Measurements from ENCODE around the gene MBOAT1. TPM values are rescaled to one million over a fixed set of nuclear protein-coding genes. Genes with fewer than 3 reads are reported as not detected.

Gene MBOAT1
- total and polyA plus RNA-seq, 3 experiments from 2014 or later, result 3.2 to 12.5 (median 11.6) TPM

DNA sequence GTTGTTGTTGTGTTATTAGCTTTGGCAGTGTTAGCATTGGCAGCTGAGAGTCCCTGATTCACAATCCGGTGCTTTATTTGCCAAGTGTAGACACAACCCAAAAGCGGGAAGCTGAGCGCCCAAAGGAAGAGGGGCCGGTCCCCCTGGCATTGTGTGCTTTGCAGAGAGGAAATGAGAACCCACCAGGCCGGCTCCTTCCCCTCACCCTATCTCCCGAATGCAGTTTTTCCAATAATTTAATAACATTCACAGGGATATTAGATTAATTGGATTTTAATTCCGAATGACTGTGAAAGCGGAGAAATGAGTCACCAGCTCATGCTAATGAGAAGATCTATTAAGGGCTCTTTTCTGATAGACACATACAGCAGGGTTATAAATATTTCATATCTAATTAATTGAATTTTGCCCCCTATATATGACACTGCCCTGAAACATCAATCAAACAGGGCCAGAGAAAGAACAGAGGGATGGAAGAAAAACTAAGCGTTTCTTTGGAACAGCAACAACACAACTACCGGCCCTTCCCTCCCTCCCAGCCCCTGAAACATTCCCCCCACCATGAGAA, 143.8 kb downstream of the MBOAT1 start:
- H3K27me3 ChIP-seq (ENCODE audit: insufficient read depth, low read length, poor library complexity, severe bottlenecking), result no peaks in the 10 kb centered on the region
- H3K4me3 ChIP-seq (ENCODE audit: low read length), result no peak overlapping the region
- no peaks in the 10 kb centered on the region for H3K9me3 ChIP-seq (ENCODE audit: low read length)
- Mint-ChIP-seq H3K36me3 (peaks cover 0 to 28% (median 4%) of the 10 kb centered on the region in 3 donors), H3K27me3 (peaks cover 4 to 15% of the 10 kb centered on the region in 2 donors), H3K4me1 (no peaks in the 10 kb centered on the region), H3K9me3 (peaks cover 0 to 8% (median 3%) of the 10 kb centered on the region in 5 donors), H3K27ac (no peak overlapping the region), H3K4me3 (no peak overlapping the region)
- DNase-seq, result no peak
- H3K4me1 ChIP-seq (ENCODE audit: insufficient read depth, low read length), result no peaks in the 10 kb centered on the region
- POLR2A ChIA-PET, result no interaction called here
- CTCF ChIA-PET, result no interaction called here
- H3K27ac ChIP-seq (ENCODE audit: low read depth, low read length), result no peak overlapping the region
- no peaks in the 10 kb centered on the region for H3K36me3 ChIP-seq (ENCODE audit: insufficient read depth, low read length)

DNA sequence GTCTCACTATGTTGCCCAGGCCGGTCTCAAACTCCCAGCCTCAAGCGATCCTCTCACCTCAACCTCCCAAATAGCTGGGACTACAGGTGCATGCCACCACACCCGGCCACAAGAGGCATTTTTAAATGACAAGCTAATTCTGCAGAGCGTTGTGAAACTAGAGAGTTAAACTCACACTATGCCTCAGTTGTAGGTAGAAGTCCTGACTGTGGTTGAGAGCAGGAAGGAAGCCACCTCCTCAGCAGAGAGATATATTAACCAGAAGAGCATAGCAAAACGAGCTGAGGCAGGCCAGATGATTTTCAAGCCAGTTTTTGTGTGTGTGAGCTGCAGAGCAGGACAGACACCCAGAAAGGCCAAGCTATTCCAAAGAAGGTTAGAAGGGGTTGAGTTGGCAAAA, 150.3 kb downstream of the MBOAT1 start:
- Histone ChIP-seq H3K4me1 (ENCODE audit: insufficient read depth, low read length) (no peaks in the 10 kb centered on the region), H3K27ac (ENCODE audit: low read depth, low read length) (no peak overlapping the region), H3K27me3 (ENCODE audit: insufficient read depth, low read length, poor library complexity, severe bottlenecking) (no peaks in the 10 kb centered on the region), H3K4me3 (ENCODE audit: low read length) (no peak overlapping the region), H3K9me3 (ENCODE audit: low read length) (no peaks in the 10 kb centered on the region), H3K36me3 (ENCODE audit: insufficient read depth, low read length) (no peaks in the 10 kb centered on the region)
- H3K27me3 Mint-ChIP-seq, result peaks cover 0 to 2% of the 10 kb centered on the region in 2 donors
- no peaks in the 10 kb centered on the region for H3K36me3 Mint-ChIP-seq
- CTCF ChIA-PET, result interaction anchor here (1.0 kb wide), 1 partner anchor 72 kb away, joined by 3 read pairs; no protein-coding TSS in a partner anchor
- H3K27ac Mint-ChIP-seq, result peak overlapping the region in 6 of 8 donors; percentile 1 to 82 (median 44)
- peak overlapping the region in 4 of 7 donors; percentile 9 to 52 (median 27) for H3K4me3 Mint-ChIP-seq
- peaks cover 0 to 5% (median 0%) of the 10 kb centered on the region in 5 donors for H3K9me3 Mint-ChIP-seq
- POLR2A ChIA-PET, result no interaction called here
- H3K4me1 Mint-ChIP-seq, result peaks cover 9 to 17% (median 14%) of the 10 kb centered on the region in 3 donors
- no peak for DNase-seq

- Mint-ChIP-seq H3K9me3 (peaks cover 0 to 5% (median 0%) of the 10 kb centered on the region in 5 donors), H3K27me3 (no peaks in the 10 kb centered on the region), H3K4me1 (peaks cover 9 to 17% (median 14%) of the 10 kb centered on the region in 3 donors), H3K36me3 (no peaks in the 10 kb centered on the region), H3K4me3 (no peak overlapping the region), H3K27ac (peak overlapping the region in 1 of 8 donors; percentile 14)
- H3K27ac ChIP-seq (ENCODE audit: low read depth, low read length), result no peak overlapping the region
- H3K36me3 ChIP-seq (ENCODE audit: insufficient read depth, low read length), result no peaks in the 10 kb centered on the region
- ChIA-PET CTCF (no interaction called here), POLR2A (no interaction called here)
- DNase-seq, result no peak
- H3K4me3 ChIP-seq (ENCODE audit: low read length), result no peak overlapping the region
- no peaks in the 10 kb centered on the region for H3K9me3 ChIP-seq (ENCODE audit: low read length)
- no peaks in the 10 kb centered on the region for H3K27me3 ChIP-seq (ENCODE audit: insufficient read depth, low read length, poor library complexity, severe bottlenecking)
- no peaks in the 10 kb centered on the region for H3K4me1 ChIP-seq (ENCODE audit: insufficient read depth, low read length)
Observed at GRCh38 chr6:20060252-20060651, 152.0 kb downstream of the MBOAT1 start.

DNA sequence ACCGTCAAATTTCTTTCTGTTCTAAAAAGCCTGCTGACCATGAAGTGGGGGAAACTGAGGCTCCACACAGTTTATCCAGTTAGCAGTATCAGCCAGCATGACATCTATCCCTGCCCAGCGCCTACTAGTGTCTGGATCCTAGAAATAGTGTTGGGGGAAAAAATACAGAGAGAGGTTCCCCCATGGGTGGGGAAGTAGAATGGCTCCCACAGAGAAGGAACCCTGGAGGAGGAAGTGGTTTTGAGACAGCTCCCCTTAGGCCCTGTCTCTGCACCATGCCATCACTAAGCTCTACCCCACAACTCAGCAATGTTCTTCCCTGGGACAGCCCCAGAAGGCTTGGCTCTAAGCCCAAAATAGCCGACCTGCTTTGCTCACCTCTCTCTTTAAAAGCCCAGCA, 153.4 kb downstream of the MBOAT1 start:
- Histone ChIP-seq H3K27ac (ENCODE audit: low read depth, low read length) (no peak overlapping the region), H3K9me3 (ENCODE audit: low read length) (no peaks in the 10 kb centered on the region), H3K4me3 (ENCODE audit: low read length) (no peak overlapping the region), H3K36me3 (ENCODE audit: insufficient read depth, low read length) (no peaks in the 10 kb centered on the region), H3K4me1 (ENCODE audit: insufficient read depth, low read length) (no peaks in the 10 kb centered on the region), H3K27me3 (ENCODE audit: insufficient read depth, low read length, poor library complexity, severe bottlenecking) (no peaks in the 10 kb centered on the region)
- no peak for DNase-seq
- Mint-ChIP-seq H3K4me1 (peaks cover 9 to 17% (median 14%) of the 10 kb centered on the region in 3 donors), H3K36me3 (peaks cover 0 to 2% (median 0%) of the 10 kb centered on the region in 3 donors), H3K27me3 (no peaks in the 10 kb centered on the region), H3K27ac (peak overlapping the region in 1 of 8 donors; percentile 9), H3K4me3 (no peak overlapping the region), H3K9me3 (peaks cover 0 to 5% (median 0%) of the 10 kb centered on the region in 5 donors)
- ChIA-PET POLR2A (no interaction called here), CTCF (no interaction called here)

DNA sequence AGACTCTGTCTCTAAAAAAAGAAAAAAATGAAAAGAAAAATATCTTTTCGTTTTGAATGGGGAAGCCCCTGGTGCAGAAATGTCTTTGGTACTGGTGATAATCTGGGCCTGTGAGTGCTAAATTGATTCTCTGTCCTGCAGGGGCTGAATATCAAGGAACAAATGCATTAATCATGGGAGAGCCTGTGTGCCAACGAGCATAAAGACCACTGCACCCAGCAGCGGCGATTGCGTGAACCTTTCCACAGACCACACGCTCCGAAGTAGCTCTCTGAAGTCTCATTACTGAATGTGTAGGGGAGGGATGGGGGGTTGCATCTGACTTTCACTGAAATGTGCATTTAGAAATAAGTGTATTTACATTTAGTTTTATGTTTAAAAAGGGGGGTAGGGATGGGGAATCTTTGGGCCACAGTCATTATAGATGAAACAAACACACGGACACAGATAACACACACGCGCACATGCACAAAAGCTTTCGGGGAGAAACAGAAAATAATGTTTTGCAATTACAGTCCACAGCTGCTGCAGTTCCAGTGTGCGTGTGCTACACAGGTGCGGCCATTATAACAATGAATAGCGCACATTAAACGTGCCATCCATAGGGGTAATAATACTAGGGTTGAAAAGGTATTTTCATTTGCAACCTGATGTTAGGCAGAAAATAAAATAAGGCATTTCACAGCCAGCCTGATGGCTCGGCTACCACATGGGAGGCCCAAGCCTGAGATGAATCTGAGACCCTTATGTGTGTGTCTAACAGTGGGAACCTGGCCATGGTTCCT, 154.0 kb downstream of the MBOAT1 start:
- POLR2A ChIA-PET, result no interaction called here
- no peak overlapping the region for H3K27ac Mint-ChIP-seq
- H3K4me3 Mint-ChIP-seq, result no peak overlapping the region
- Histone ChIP-seq H3K36me3 (ENCODE audit: insufficient read depth, low read length) (no peaks in the 10 kb centered on the region), H3K27me3 (ENCODE audit: insufficient read depth, low read length, poor library complexity, severe bottlenecking) (no peaks in the 10 kb centered on the region), H3K4me3 (ENCODE audit: low read length) (no peak overlapping the region), H3K4me1 (ENCODE audit: insufficient read depth, low read length) (no peaks in the 10 kb centered on the region), H3K27ac (ENCODE audit: low read depth, low read length) (no peak overlapping the region), H3K9me3 (ENCODE audit: low read length) (no peaks in the 10 kb centered on the region)
- CTCF ChIA-PET, result no interaction called here
- DNase-seq, result no peak
- peaks cover 0 to 2% (median 0%) of the 10 kb centered on the region in 3 donors for H3K36me3 Mint-ChIP-seq
- no peaks in the 10 kb centered on the region for H3K27me3 Mint-ChIP-seq
- peaks cover 0 to 5% (median 0%) of the 10 kb centered on the region in 5 donors for H3K9me3 Mint-ChIP-seq
- peaks cover 9 to 17% (median 14%) of the 10 kb centered on the region in 3 donors for H3K4me1 Mint-ChIP-seq

GRCh38 chr6:20056350-20056992, 155.8 kb downstream of the MBOAT1 start:
- no peaks in the 10 kb centered on the region for H3K27me3 Mint-ChIP-seq

DNA sequence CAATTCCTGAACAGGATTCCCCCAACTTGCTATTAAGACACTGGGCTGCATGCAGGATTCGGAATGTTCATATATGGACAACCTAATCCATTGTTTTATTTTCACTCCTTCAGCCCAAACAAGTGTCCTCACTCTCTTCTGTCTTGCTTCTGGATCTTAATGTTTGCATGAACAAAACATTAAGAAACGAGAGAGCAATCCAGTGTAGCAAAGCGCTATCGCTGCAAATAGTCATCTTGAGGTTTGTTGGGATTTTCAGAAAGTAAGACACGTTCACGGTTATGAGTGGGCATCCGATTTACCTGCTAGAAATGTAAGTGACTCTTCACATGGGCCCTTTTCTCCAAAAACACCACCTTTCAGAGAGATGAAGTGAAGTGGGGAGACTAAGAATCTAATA, 156.4 kb downstream of the MBOAT1 start:
- Histone ChIP-seq H3K27me3 (ENCODE audit: insufficient read depth, low read length, poor library complexity, severe bottlenecking) (no peaks in the 10 kb centered on the region), H3K27ac (ENCODE audit: low read depth, low read length) (no peak overlapping the region), H3K36me3 (ENCODE audit: insufficient read depth, low read length) (no peaks in the 10 kb centered on the region), H3K9me3 (ENCODE audit: low read length) (no peaks in the 10 kb centered on the region), H3K4me1 (ENCODE audit: insufficient read depth, low read length) (no peaks in the 10 kb centered on the region), H3K4me3 (ENCODE audit: low read length) (no peak overlapping the region)
- H3K27me3 Mint-ChIP-seq, result no peaks in the 10 kb centered on the region
- H3K36me3 Mint-ChIP-seq, result peaks cover 0 to 2% (median 0%) of the 10 kb centered on the region in 3 donors
- POLR2A ChIA-PET, result no interaction called here
- DNase-seq, result no peak
- H3K4me3 Mint-ChIP-seq, result no peak overlapping the region
- CTCF ChIA-PET, result interaction anchor here (0.9 kb wide), 1 partner anchor 1457 kb away, joined by 4 read pairs; no protein-coding TSS in a partner anchor
- no peak overlapping the region for H3K27ac Mint-ChIP-seq
- H3K4me1 Mint-ChIP-seq, result no peaks in the 10 kb centered on the region
- no peaks in the 10 kb centered on the region for H3K9me3 Mint-ChIP-seq

More at GRCh38 chr6:20056350-20056992, 155.8 kb downstream of the MBOAT1 start:
- no peak for DNase-seq
- Histone ChIP-seq H3K4me1 (ENCODE audit: insufficient read depth, low read length) (no peaks in the 10 kb centered on the region), H3K36me3 (ENCODE audit: insufficient read depth, low read length) (no peaks in the 10 kb centered on the region), H3K4me3 (ENCODE audit: low read length) (no peak overlapping the region), H3K27ac (ENCODE audit: low read depth, low read length) (no peak overlapping the region), H3K27me3 (ENCODE audit: insufficient read depth, low read length, poor library complexity, severe bottlenecking) (no peaks in the 10 kb centered on the region), H3K9me3 (ENCODE audit: low read length) (no peaks in the 10 kb centered on the region)
- Mint-ChIP-seq H3K9me3 (peaks cover 0 to 2% (median 0%) of the 10 kb centered on the region in 5 donors), H3K4me3 (no peak overlapping the region), H3K4me1 (no peaks in the 10 kb centered on the region), H3K27ac (no peak overlapping the region), H3K36me3 (peaks cover 0 to 2% (median 0%) of the 10 kb centered on the region in 3 donors)
- POLR2A ChIA-PET, result no interaction called here
- CTCF ChIA-PET, result interaction anchor here (0.9 kb wide), 1 partner anchor 1458 kb away, joined by 4 read pairs; no protein-coding TSS in a partner anchor

Measured in CD8-positive, alpha-beta memory T cell (primary cell).